HFF-Myc (cell line): ENCODE results near the gene DRD3.

Experiments used
- DNase-seq: peaks from one replicate; pipeline ENCODE4 v3.0.0-alpha.2; 2011; ENCODE audit warnings: low read depth; ENCODE audit errors: extremely low read depth
- H3K4me3 ChIP-seq: replicated peaks from 2 replicates; pipeline ENCODE4 v1.5.1; 2011; ENCODE audit warnings: low read depth, mild to moderate bottlenecking, control low read depth, low read length
- TF ChIP-seq, protein P1 (sequence below): IDR thresholded peaks from 2 replicates; pipeline ENCODE4 v1.5.1; 2012; ENCODE audit warnings: mild to moderate bottlenecking, low read depth, low read length, control low read depth; ENCODE audit errors: missing control alignments

The DRD3 gene

DNA sequence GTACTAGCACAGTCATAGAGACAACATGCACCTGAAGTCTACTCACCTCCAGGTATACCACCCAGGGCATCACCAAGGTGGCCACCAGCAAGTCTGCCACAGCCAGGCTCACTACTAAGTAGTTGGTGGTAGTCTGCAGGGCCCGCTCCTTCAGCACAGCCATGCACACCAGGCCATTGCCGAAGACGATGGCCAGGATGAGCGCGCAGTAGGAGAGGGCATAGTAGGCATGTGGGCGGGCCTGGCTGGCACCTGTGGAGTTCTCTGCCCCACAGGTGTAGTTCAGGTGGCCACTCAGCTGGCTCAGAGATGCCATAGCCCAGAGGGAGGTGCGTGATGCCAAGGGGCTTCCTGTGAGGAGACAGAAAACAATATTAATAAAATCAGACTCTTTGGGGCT lies 7.2 kb downstream of the DRD3 start:
- no peak overlapping the region for H3K4me3 ChIP-seq
- TF ChIP-seq, protein P1, sequence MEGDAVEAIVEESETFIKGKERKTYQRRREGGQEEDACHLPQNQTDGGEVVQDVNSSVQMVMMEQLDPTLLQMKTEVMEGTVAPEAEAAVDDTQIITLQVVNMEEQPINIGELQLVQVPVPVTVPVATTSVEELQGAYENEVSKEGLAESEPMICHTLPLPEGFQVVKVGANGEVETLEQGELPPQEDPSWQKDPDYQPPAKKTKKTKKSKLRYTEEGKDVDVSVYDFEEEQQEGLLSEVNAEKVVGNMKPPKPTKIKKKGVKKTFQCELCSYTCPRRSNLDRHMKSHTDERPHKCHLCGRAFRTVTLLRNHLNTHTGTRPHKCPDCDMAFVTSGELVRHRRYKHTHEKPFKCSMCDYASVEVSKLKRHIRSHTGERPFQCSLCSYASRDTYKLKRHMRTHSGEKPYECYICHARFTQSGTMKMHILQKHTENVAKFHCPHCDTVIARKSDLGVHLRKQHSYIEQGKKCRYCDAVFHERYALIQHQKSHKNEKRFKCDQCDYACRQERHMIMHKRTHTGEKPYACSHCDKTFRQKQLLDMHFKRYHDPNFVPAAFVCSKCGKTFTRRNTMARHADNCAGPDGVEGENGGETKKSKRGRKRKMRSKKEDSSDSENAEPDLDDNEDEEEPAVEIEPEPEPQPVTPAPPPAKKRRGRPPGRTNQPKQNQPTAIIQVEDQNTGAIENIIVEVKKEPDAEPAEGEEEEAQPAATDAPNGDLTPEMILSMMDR, result no peak
- DNase-seq, result no peak

DNA sequence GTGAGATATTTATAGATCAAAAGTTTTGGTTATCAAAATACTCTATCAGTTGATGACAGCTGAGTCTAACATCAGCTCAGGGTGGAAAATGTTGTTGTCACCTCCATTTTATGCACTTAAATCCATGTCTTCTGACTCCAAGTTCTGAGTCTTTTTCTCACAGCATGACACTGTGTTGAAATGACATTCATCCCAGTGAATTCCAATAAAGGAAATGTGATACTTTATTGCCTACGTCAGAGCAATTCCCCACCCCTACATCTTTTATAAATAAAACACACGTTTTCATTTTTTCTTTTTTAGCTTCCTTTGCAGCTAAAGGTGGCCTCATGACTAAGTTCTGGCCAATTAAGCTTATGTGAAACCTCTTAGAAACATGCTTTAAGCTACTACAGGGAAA lies 10.7 kb downstream of the DRD3 start:
- no peak for DNase-seq
- no peak overlapping the region for H3K4me3 ChIP-seq
- TF ChIP-seq, protein P1, result no peak

- no peak for DNase-seq
- no peak overlapping the region for H3K4me3 ChIP-seq
- TF ChIP-seq, protein P1, result no peak
Measured at GRCh38 chr3:114157321-114157720, 21.5 kb downstream of the DRD3 start.

DNA sequence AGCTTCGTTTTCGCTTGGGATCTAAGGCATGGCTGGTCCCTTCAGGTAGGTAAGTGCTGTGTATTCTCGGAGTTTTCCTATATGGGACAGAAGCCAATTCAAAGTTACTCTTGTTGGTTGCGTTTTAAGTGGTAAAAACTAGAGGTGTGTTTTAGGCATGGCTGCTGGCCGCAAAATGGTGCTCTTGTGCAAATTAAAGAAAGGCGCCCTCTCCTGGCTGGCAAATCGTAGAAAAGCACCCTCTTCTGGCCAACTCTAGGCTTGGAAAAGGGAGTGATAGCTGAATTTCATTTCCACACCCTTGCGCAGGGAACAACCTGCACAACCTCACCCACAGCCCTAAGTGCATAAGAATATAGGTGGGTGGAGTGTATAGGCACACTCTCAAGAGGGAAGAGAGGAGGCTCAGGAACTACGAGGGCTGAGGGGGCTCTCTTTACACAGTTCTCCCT lies 23.5 kb downstream of the DRD3 start:
- DNase-seq, result no peak
- TF ChIP-seq, protein P1, result peak; percentile 61
- no peak overlapping the region for H3K4me3 ChIP-seq

GRCh38 chr3:114154321-114154821 lies 24.5 kb downstream of the DRD3 start:
- no peak overlapping the region for H3K4me3 ChIP-seq
- TF ChIP-seq, protein P1, result no peak
- DNase-seq, result no peak

DNA sequence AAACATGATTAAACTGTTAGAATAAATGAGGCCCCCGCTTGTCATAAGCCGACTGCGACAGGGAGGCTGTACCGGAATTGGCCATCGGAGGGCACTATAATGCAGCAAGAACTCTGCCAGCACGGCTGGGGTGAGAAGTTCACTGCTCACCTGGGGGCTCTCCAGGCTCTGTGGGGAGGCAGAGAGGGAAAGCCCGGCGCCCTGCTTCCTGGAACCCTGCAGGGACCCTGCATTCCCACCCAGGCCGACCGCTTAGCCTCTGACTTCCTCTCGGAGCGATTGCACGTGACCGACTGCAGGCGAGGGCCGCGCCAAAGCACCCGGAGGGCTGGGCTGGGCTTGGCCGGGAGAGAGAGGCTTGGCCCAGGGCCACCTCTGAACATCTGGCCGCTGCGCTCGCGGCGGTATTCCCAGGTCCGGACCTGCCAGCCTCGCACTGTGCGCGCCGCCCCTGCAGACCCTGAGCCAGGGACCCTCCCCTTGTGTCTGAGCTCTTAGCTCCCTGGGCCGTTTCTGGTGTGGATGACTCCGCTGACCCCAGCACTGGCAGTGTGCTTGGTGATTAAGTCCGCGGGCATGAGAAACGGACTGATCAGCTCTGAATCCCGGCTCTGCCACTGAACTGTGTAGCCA lies 26.2 kb downstream of the DRD3 start:
- TF ChIP-seq, protein P1, result peak; percentile 89
- peak; percentile 30 for DNase-seq
- peak overlapping the region; percentile 39 for H3K4me3 ChIP-seq

DNA sequence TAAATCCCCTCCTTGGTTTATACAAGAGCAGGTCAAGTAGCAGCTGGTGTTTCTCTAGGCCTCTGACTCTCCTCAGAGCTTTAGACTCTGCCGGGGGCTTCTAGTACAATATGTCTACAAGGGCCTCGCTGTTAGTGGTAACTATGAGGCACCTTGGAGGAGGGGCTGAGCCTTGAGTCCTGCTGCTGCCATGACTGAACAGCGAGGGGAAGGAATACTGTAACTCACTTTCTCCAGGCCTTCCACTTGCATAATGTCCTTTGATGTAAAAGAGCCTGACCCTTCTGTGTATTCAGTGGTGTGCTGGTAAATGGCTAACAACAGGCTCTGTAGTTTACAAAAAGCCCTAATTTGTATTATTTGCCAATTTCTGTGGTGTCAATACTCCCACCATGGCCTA lies 27.8 kb downstream of the DRD3 start:
- DNase-seq, result no peak
- TF ChIP-seq, protein P1, result no peak
- no peak overlapping the region for H3K4me3 ChIP-seq
